ENCODE results near the gene CDIP1. TPM values are rescaled to one million over a fixed set of nuclear protein-coding genes. Genes with fewer than 3 reads are reported as not detected.

The CDIP1 gene
- total RNA-seq, 1 experiment from 2014 or later: 49.7 TPM

DNA sequence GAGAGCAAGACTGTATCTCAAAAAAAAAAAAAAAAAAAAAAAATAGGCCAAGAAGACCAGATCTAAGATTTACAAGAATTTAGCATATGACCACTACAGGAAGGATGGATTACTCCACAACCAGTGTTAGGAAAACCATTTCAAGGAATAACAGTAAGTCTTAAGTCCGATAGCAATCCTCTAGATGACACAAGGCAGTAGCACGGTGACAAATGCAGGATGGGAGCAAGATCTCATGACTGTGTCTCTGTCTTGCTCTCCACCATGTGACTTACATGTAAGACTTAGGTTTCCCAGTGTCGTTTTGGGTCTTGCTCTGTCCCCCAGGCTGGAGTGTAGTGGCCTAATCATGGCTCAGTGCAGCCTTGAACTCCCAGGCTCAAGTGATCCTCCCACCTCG, 45.3 kb upstream of the CDIP1 start:
- Histone ChIP-seq H3K27me3 (ENCODE audit: insufficient read depth, low read length) (no peaks in the 10 kb centered on the region), H3K27ac (ENCODE audit: insufficient read length, low read depth, low read length) (no peak overlapping the region), H3K9ac (ENCODE audit: extremely low read depth, insufficient read length, low read length) (no peak overlapping the region), H2BK20ac (ENCODE audit: low read depth, low read length, poor library complexity, severe bottlenecking) (no peak overlapping the region), H3K79me1 (ENCODE audit: insufficient read depth, low read depth, low read length, poor library complexity, severe bottlenecking) (no peaks in the 10 kb centered on the region), H2BK12ac (ENCODE audit: insufficient read length, low read depth, low read length) (no peak overlapping the region), H2BK15ac (ENCODE audit: low read depth, low read length) (no peak overlapping the region), H3K23me2 (ENCODE audit: insufficient read length, low read depth, low read length, poor library complexity, severe bottlenecking) (no peaks in the 10 kb centered on the region), H3K14ac (ENCODE audit: insufficient read depth, low read length) (no peak overlapping the region), H3K4ac (ENCODE audit: low read depth, low read length) (no peak overlapping the region), H4K91ac (ENCODE audit: insufficient read length, low read depth, low read length) (no peak overlapping the region), H3K4me1 (ENCODE audit: insufficient read depth, low read length) (peaks cover 2% of the 10 kb centered on the region; the same call in 1 of the 2 replicates), H2AK5ac (ENCODE audit: insufficient read length, low read length) (no peak overlapping the region), H2BK120ac (ENCODE audit: low read depth, low read length, poor library complexity, severe bottlenecking) (no peak overlapping the region), H3K56ac (ENCODE audit: insufficient read length, low read depth, low read length) (no peak overlapping the region), H3K79me2 (ENCODE audit: insufficient read depth, low read length) (no peaks in the 10 kb centered on the region), H4K20me1 (ENCODE audit: control insufficient read depth, insufficient read depth, insufficient read length) (no peaks in the 10 kb centered on the region), H3K23ac (ENCODE audit: insufficient read length, low read depth, low read length) (no peak overlapping the region), H2BK5ac (ENCODE audit: insufficient read length, low read length) (no peak overlapping the region), H4K8ac (replicated peaks; ENCODE audit: insufficient read length, low read depth, low read length) (no peak overlapping the region), H3K4me2 (ENCODE audit: insufficient read depth, insufficient read length, low read length) (no peak overlapping the region), H3K18ac (ENCODE audit: insufficient read length, low read depth, low read length) (no peak overlapping the region), H3K9me3 (ENCODE audit: control insufficient read depth, low read depth, low read length) (no peaks in the 10 kb centered on the region), H3T11ph (ENCODE audit: low read length) (no peak overlapping the region), H2AFZ (ENCODE audit: low read length) (no peak overlapping the region), H4K5ac (ENCODE audit: insufficient read length, low read depth, low read length) (no peak overlapping the region)
- Mint-ChIP-seq H3K27ac (no peak overlapping the region), H3K36me3 (ENCODE audit: insufficient read depth in 1 of 3, low read depth in 3 of 3) (peaks cover 5 to 10% (median 5%) of the 10 kb centered on the region in 3 experiments; a peak in 5 of 7 replicates), H3K27me3 (ENCODE audit: low read depth) (peaks cover 10% of the 10 kb centered on the region; the same call in 1 of the 2 replicates), H3K4me1 (peaks cover 14 to 15% of the 10 kb centered on the region in 2 experiments), H3K4me3 (no peak overlapping the region), H3K9me3 (peaks cover 8% of the 10 kb centered on the region in 2 experiments; a peak in 3 of 5 replicates)
- TF ChIP-seq, protein P1, sequence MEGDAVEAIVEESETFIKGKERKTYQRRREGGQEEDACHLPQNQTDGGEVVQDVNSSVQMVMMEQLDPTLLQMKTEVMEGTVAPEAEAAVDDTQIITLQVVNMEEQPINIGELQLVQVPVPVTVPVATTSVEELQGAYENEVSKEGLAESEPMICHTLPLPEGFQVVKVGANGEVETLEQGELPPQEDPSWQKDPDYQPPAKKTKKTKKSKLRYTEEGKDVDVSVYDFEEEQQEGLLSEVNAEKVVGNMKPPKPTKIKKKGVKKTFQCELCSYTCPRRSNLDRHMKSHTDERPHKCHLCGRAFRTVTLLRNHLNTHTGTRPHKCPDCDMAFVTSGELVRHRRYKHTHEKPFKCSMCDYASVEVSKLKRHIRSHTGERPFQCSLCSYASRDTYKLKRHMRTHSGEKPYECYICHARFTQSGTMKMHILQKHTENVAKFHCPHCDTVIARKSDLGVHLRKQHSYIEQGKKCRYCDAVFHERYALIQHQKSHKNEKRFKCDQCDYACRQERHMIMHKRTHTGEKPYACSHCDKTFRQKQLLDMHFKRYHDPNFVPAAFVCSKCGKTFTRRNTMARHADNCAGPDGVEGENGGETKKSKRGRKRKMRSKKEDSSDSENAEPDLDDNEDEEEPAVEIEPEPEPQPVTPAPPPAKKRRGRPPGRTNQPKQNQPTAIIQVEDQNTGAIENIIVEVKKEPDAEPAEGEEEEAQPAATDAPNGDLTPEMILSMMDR (conservative IDR thresholded peaks at IDR 0.05): no peak
- no peak for DNase-seq
- no CpG with 5 or more reads among the region's 4 CpGs for WGBS (ENCODE audit: extremely low coverage, insufficient read length, low lambda C conversion rate)
